Tibial nerve (tissue), 4 donors: ENCODE measurements around the gene PCYT1A.

ENCODE experiments used
- CTCF ChIP-seq, 5 experiments: fragments of 200-600 bp in 3 of 5; fragments of 450-650 bp in 2 of 5; sonication (generic) in 3 of 5; IDR thresholded peaks; one replicate each; pipeline ENCODE4 v1.5.1; 2016 to 2019; ENCODE audit warnings: antibody characterized with exemption in 5 of 5, mild to moderate bottlenecking in 3 of 5, moderate library complexity in 2 of 5
- EP300 ChIP-seq, 2 donors: sonication (generic); formaldehyde crosslinking; IDR thresholded peaks; one replicate each; pipeline ENCODE4 v1.6.1; 2017; ENCODE audit warnings: antibody characterized with exemption in 2 of 2, mild to moderate bottlenecking in 1 of 2
- POLR2A ChIP-seq, 2 donors: fragments of 450-650 bp; IDR thresholded peaks; one replicate each; pipeline ENCODE4 v1.6.1; 2017; ENCODE audit warnings: antibody characterized with exemption in 2 of 2, mild to moderate bottlenecking in 2 of 2, moderate library complexity in 2 of 2

GRCh38 chr3:196193736-196194541, 93.6 kb downstream of the PCYT1A start:
- TF ChIP-seq EP300 (IDR thresholded peaks at IDR 0.05) (peak in 1 of 2 donors; percentile 44), POLR2A (IDR thresholded peaks at IDR 0.05) (no peak), CTCF (IDR thresholded peaks at IDR 0.05) (no peak)
